Renal cortical epithelial cell (primary cell): Measurements from ENCODE around the gene NACAD. TPM values are rescaled to one million over a fixed set of nuclear protein-coding genes. Genes with fewer than 3 reads are reported as not detected.

Source experiments
- DNase-seq: peaks from one replicate; pipeline ENCODE4 v3.0.0-alpha.2; 2011; ENCODE audit warnings: low read depth
- total RNA-seq: library from RNA; depleted of rRNA; stranded (reverse); fragments of >200 nt; gene quantifications from 2 replicates; pipeline ENCODE4 v1.2.3, GENCODE V29; 2014

The NACAD gene, protein sequence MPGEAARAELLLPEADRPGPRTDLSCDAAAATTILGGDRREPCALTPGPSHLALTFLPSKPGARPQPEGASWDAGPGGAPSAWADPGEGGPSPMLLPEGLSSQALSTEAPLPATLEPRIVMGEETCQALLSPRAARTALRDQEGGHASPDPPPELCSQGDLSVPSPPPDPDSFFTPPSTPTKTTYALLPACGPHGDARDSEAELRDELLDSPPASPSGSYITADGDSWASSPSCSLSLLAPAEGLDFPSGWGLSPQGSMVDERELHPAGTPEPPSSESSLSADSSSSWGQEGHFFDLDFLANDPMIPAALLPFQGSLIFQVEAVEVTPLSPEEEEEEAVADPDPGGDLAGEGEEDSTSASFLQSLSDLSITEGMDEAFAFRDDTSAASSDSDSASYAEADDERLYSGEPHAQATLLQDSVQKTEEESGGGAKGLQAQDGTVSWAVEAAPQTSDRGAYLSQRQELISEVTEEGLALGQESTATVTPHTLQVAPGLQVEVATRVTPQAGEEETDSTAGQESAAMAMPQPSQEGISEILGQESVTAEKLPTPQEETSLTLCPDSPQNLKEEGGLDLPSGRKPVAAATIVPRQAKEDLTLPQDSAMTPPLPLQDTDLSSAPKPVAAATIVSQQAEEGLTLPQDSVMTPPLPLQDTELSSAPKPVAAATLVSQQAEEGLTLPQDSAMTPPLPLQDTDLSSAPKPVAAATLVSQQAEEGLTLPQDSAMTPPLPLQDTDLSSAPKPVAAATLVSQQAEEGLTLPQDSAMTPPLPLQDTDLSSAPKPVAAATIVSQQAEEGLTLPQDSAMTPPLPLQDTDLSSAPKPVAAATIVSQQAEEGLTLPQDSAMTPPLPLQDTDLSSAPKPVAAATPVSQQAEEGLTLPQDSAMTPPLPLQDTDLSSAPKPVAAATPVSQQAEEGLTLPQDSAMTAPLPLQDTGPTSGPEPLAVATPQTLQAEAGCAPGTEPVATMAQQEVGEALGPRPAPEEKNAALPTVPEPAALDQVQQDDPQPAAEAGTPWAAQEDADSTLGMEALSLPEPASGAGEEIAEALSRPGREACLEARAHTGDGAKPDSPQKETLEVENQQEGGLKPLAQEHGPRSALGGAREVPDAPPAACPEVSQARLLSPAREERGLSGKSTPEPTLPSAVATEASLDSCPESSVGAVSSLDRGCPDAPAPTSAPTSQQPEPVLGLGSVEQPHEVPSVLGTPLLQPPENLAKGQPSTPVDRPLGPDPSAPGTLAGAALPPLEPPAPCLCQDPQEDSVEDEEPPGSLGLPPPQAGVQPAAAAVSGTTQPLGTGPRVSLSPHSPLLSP (N-terminal part only)
- total RNA-seq: 1.0 and 7.4 TPM in 2 replicates

DNA sequence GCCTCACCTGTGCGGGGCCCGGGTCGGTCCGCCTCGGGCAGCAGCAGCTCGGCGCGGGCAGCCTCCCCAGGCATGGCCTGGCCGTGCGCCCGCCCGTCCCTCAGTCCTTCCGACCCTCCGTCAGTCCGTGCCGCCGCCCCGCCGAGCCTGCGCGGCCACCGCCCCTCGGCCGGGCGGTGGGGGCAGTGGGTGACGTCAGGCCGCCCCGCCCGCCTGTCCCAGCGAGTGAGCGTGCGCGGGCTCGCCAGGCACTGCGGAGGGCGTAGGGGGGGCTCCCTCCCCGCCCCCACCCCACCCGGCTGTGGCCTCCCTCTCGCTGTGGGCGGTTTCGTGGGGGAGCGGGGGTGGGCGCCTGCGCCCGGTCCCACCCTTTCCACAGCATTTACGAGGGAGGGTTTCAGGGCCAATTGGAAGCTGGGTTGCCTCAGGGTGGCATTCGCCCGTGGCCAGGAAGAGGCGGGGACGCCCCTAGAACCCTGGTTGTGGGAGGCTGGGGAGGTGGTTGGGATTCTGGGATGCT lies at the start of gene NACAD:
NACAD (minus strand) TSS at position 149 of the 520 bp plus-strand sequence; CDS start at position 74, 75 bp downstream.
- no peak for DNase-seq

DNA sequence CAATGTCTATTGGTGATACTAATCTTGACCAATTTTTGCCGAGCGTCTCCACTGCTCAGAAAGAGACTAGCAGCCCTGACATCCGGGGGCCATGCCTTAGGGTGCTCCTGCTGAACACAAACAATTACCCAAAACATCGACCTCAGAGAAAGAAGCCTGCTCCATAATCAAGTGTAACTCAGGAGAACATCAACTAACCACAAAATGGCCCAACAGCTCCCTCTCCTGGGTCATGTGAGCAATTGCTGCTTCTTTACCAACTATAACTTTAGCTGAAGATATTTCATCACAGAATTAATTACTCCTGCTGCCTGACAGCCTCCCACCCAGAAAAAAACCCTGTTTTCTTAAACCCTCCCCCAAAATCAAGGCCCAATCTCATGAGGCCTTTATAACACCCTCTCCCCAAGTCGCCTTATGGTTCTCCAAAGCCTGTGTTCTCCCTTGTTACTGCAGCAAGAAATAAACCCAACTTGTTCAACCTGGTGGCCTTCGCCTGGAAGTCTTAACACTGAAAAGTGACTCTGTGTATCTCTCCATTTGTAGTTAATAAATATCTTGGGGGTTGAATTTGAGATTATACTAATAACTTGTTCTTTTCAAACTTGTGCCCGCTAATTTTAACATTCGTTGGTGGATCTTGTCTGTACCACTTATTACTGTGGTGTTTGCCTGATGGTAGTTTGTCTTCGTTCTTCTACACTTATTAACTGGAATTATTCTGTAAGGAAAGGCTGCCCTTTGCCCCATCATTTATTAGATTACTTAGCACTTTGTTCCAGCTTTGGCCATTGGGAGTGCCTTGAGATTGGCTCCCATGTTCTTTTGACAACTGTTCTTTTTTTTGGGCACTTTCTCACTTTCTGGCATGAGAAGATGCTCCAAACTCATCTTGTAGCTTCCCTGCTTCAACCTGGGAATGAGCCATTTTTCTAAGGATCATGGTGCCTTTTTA lies 47.6 kb upstream of the NACAD start:
- peak; percentile 67 for DNase-seq

DNA sequence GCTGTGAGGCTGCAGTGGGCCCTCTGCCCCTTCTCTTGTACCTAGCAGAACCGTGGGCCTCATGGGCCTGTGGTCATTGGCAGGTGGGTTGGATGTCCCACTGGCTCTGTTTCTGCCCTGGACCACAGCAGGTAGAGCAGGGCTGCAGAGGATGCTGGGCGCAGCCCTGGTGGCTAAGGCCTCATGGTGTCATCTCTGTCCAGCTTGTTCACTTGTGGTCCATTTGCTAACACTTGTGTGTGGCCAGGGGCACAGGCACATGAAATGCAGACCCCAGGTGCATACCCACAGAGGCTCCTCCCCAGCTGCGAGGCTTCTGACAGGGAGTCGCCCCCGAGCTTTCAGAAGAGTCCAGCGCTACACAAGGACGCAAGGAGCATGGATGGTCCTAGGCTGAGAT lies 45.1 kb upstream of the NACAD start:
- DNase-seq: no peak

DNA sequence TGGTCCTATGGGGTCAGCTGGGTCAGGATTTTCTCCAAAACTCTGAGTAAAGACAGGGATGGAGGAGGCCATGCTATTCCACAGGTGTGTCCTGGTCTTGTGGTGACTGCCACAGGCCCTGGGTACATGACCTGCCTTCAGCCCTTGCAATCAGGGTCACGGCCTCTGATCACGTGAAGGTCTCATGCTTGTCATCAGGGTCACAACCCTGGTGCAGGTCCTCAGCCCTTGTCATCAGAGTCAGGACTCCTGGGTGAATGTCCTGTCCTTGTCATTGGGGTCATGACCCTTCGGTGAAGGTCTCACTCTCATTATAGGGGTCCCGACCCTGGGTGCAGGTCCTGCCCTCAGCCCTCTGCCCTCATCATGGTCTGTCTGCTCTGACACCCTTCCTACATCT lies 44.6 kb upstream of the NACAD start:
- no peak for DNase-seq

DNA sequence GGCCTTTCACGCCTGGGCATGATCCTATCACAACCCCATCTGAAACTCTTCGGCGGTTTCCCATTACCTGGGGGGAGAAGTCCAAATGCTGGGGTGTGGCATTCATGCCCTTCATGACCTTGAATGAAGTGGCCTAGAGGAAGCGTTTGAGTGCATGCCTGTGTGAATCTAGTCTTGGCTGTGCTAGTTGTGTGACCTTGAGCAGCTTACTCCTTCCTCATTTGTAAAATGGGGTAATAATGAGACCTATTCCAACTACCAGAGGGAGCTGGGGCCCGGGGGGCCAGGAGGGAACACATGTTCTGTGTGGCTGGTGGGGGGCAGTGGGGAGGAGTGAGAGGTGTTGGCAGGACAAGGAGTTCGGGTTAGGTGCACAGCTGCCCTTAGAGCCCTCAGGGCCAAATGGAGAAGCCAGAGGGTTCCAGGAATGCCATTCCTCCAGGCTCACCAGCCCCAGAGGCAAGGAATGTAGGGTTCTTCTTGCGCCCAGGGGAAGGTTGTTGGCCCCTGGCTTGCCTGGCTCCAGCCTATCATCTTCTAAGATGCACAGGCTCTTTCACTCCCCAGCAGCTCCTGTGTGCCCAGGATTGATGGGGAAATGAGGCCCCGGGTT lies 44.0 kb upstream of the NACAD start:
- no peak for DNase-seq

DNA sequence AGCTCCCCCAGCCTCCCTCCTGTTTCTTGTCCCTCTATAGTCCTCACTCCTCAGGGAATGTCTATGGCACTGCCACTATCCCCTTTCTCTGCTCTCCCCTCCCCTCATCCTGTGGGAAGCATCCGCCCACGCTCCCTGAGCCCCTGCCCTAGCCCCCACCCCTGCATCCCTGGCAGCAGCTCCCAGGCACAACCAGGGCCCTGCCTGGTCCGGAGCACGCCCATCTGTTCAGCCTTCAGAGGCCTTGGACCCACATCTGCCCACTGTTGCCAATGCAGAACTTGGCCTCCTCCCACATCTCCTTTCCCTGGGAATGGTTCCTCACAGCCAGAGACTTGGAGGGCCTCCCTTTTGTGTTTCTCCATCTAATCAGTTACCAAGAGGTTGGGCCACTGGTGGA lies 43.1 kb upstream of the NACAD start:
- no peak for DNase-seq

DNA sequence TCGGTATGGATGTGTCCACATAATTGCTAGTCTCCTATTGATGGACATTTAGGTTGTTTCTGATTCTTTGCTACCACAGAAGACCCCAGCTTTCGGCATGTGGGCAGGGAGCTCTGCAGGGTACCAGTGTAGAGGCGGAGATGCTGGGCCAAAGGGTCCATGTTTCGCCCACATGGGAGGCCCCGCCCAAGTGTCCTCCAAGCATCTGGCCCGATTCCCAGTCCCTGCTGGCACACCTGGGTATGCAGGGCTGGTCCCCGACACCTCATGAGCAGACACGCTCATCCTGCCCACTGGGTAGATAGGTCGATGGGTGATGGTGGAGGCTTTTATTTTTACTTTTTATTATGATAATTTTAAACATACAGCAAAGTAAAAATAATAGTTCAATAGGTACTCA lies 42.1 kb upstream of the NACAD start:
- no peak for DNase-seq

DNA sequence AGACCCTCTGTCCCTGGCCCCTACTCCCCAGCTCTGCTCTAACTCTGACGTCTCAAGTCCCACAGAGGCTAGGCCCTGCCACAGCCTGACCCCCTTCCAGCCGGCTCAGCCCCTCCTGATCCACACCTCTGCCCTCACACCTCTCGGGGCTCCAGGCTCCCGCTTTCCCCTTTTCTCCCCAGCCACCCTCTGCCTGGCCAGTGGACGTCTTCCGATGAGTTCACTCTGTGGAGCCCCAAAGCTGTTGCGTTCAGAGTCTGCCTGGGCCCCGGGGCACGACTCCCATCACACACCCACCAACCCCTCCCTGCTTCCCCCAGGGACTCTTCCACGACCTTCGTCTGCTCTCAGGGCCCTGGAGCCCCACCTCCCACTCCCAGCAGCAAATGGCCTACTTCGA lies 41.1 kb upstream of the NACAD start:
- no peak for DNase-seq

DNA sequence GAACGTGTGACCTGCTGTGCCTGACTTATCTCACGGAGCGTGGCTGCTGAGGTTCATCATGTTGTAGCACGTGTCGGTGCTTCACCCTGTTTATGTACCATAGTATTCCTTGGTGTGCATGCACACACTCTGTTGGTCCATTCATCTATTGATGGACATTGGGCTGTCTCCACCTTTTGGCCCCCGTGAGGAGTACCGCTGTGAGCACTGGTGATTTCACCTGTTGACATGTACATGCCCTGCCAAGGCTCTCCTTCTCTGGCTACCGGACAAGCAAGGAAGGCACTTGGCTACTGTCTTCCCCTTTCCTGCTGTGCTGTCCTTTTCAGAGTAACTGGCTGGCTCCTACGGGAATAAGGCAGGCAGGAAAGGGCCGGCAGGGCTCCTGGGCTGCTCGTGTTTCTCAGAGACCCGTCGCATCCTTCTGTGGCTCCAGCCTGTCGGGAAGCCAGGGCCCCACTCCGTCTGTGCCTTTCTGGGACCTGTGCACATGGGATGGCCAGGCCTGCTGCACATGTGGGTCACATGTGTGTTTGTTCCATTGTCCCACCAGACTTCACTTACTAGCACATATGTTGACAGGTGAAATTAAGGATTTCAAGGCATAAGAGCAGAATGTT lies 40.5 kb upstream of the NACAD start:
- DNase-seq: no peak

DNA sequence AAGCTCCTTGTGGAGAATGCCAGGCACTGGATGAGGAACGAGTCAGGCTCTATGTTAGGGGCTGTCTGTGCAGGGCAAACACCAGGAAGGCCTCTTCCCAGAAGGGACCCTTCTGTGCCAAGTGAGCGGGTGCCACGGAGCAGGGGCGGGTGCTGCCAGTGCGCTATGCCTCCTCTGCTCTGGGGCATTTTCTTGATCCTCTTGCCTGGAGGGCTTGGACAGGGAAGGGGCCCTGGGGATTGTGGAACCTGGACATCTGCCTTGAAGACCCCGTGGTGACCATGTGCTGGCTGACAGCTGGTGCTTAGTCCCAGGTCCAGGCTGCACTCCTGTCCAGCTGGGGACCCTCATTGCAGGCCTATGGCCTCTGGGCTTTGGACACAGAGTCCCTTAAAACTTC lies 38.2 kb upstream of the NACAD start:
- no peak for DNase-seq

DNA sequence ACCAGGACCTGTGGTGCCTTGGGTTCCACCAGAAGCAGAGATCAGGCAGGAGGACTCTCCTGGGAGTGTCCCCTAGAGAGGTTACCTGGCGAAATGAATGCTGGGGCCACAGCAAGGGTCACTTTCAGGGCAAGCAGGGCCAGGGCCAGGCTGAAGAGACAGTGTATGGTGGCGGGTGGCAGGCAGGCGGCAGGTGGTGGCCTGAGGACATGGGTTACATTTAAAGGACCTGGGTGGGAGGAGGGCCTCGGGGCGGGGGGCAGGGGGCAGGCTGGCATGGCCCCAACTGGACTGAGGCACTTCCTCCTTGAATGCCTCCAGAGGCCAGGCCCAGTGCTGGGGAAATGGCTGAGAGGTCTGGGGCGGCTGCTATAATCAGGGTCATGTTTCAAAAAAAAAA lies 37.4 kb upstream of the NACAD start:
- DNase-seq: no peak

DNA sequence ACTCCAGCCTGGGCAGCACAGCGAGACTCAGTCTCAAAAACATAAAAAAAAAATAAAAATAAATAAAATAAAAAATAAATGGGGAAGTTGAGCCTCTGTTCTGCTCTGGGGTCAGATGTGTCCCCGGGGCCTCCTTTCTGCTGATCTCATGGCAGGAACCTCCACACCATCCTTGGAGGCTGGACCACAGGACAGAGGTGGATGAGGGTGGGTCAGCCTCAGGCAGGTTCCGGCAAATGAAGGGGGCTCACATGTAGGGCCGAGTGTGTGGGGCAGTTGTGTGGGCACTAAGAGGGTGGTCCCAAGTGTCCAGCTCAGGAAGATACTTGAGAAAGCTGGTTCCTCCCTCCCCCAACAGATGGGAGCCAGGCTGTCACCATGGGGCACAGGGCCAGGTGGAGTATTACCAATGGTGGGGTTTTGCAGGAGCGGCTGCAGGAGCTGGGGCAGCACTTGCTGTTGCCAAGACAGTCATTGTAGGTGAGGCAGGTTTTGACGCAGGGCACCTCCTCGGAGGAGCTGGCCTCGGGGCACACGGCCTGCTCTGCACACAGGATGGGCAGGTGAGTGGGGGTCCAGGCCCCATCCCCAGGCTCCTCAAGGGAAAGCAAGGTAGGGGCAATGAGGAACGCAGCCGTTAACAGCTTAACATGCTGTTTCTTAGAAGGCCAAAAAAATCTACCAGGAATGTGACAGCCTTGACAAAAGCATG lies 36.6 kb upstream of the NACAD start:
- no peak for DNase-seq

DNA sequence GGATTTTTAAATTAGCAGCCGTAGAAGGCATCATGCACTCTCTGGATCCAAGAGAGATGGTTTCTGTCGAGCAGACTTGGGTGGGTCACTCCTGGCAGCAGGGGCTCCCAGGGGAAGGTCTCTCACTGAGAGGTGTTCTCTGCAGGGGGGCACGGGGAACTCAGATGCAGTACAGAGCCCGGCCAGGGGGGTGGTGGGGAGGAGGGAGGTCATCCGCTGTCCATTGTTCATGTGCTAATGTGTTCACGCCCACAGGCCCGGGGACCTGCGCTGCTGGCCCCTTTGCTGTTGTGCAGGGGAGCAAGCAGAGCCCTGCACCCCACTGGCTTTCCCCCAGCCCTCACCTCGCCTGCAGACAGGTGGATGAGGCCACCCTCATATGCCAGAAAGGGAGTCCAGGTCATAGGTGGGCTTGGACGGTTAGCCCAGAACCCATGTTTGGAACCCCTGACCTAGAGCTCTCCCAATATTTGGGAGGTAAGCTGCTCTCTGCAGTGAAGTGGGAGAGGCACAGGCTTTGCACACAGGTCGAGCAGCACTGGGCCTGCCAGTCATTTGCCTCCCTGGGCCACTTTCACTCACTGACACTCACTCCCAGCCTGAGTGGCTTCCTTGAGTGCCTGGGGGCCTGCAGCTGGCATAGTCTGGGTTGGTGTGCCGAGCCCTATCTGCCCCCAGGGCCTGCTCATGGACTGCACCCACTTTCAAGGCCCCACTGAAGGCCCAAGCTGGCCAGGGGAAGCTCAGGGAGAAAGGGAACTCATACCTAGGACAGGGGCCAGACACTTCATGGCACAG lies 35.3 kb upstream of the NACAD start:
- DNase-seq: no peak

DNA sequence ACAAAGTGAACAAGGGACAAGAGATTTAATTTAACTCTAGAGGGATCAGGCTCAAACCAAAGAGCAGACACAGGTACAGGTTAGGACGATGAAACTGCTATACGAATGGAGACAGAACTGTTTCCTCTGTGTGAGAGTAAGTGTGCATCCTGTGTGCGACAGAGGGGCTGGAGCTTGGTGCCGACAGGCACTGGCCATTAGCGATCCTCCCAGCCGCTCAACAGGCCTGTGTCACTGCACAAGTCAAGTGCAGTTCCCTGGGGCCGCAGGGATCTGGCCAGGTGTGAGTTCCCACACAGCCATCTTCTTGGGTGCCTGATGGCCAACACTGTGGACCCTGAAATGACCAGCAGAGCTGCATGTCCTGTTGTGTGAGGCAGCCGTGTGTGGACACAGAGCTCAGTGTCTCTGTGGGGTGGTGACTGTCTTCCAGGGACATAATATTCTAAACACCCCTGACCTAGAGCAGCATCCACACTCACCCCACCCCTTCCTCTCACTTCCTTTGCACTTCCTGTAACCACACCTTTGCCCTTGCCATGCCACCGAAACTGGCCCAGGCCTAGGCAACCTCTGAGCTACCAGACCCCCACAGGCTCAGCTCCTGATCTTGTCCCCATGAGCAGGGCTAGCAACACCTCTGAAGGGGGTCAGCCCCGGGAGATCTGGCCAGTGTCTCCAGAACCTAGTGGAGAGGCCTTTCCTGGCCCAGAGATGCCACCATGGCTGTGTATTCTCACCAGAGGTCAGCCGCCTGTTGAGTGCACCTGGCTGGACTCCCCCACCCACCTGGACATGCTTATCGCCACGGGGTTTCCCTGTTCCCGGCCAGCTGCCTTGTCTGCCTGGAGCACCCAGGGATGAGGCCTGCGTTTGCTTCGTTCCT lies 34.4 kb upstream of the NACAD start:
- no peak for DNase-seq

DNA sequence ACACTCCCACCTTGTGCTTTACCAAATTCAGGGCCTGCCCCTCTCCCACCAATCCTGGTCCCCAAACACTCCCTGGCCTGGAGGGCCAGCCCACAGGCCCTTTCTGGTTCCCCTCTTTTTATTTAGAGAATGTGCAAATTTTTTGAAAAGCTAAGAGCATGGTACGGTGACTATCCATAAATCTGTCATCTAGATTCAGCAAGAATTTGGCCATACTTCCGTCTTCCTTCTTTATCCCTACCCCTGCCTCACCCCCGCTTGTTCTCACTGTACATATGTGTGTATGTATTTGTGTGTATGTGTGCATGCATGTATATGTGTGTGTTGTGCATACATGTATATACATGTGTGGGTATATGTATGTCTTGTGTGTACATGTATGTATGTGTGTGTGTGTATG lies 30.8 kb upstream of the NACAD start:
- no peak for DNase-seq

DNA sequence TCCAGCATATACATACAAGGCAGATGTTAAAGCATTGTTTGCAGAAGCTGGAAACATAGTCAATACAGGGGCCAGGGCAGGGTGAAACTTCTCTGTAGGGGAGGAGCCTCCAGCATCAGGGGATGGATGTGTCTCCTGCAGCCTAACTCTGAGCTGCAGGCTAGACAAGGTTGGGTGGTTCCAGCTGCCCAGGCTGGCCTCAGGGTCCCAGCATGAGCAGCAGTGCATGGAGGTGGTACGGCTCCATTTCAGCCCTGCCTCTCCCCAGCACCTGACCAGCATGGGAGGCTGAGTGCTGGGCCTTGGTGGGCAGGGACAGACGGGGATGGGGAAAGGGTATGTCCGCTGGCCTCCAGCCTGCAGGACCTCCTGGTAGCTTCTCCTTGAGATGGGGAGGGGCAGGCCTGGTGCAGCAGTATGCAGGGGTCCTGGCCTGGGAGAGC lies 30.1 kb upstream of the NACAD start:
- DNase-seq: no peak

DNA sequence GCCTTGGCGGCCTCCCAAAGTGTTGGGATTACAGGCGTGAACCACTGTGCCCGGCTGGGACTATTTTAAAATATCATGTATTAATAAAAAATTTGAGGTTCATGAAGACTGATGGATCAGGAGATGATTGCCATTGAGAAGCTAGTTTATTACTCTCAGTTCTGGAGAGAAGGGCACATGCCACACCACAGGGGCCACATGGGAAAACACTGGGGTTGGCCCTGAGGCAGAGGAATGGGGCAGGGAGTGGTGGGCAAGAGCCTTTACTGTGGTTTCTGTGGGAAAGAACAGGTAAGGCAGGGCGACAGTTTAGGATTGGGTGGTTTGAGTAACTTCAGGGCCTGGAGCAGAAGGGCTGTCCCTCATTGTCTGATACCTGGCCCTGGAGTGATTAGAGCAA lies 29.5 kb upstream of the NACAD start:
- DNase-seq: no peak
